Activated CD8-positive, alpha-beta T cell treated with anti-CD3 and anti-CD28 coated beads for 36 hours (primary cell): Measurements from ENCODE around the gene PCDHGC3. TPM values are rescaled to one million over a fixed set of nuclear protein-coding genes. Genes with fewer than 3 reads are reported as not detected.

ENCODE experiments used
- ATAC-seq: fragments of 200-7000 bp; cut with Tn5 transposase; one replicate; pipeline ENCODE4 v1.10.0; 2021; ENCODE audit warnings: mild to moderate bottlenecking, moderate library complexity
- CTCF ChIA-PET: fragments of 350-600 bp; sonication (Branson Sonifier 250); formaldehyde crosslinking; loops from one replicate; lab custom pipeline; 2021; ENCODE audit warnings: antibody characterized with exemption; lab: Charles Lee
- POLR2A ChIA-PET: fragments of 350-600 bp; sonication (Branson Sonifier 250); formaldehyde crosslinking; loops from one replicate; lab custom pipeline; 2021; ENCODE audit warnings: antibody characterized with exemption; lab: Charles Lee
- DNase-seq: peaks from one replicate; pipeline ENCODE4 v3.0.0-alpha.2; 2020
- H3K27ac Mint-ChIP-seq: one replicate; pipeline ENCODE4 v1.8.0; 2021; ENCODE audit warnings: mild to moderate bottlenecking, mixed read lengths
- H3K27me3 Mint-ChIP-seq: one replicate; pipeline ENCODE4 v1.8.0; 2021; ENCODE audit warnings: mixed read lengths
- H3K36me3 Mint-ChIP-seq: one replicate; pipeline ENCODE4 v1.8.0; 2021; ENCODE audit warnings: low read depth, mixed read lengths
- H3K4me1 Mint-ChIP-seq: one replicate; pipeline ENCODE4 v1.8.0; 2021; ENCODE audit warnings: low read depth, mixed read lengths
- H3K4me3 Mint-ChIP-seq: one replicate; pipeline ENCODE4 v1.8.0; 2021; ENCODE audit warnings: mild to moderate bottlenecking, moderate library complexity, mixed read lengths
- H3K9me3 Mint-ChIP-seq: one replicate; pipeline ENCODE4 v1.8.0; 2021; ENCODE audit warnings: mixed read lengths
- intact Hi-C: fragments of 100-400 bp; cut with micrococcal nuclease; formaldehyde crosslinking; loops from one replicate; pipeline ENCODE4 v1.10.0; 2022
- total RNA-seq, 2 experiments: library from RNA; stranded (reverse); gene quantifications; one replicate each; pipeline ENCODE4 v1.2.3, GENCODE V29; 2021
- TF ChIP-seq, protein P1 (sequence below): fragments of 200-600 bp; IDR thresholded peaks from one replicate; pipeline ENCODE4 v1.8.0; 2022; ENCODE audit warnings: antibody characterized with exemption, mild to moderate bottlenecking

PCDHGC3 gene
- total RNA-seq, 2 experiments from 2014 or later, result not detected

DNA sequence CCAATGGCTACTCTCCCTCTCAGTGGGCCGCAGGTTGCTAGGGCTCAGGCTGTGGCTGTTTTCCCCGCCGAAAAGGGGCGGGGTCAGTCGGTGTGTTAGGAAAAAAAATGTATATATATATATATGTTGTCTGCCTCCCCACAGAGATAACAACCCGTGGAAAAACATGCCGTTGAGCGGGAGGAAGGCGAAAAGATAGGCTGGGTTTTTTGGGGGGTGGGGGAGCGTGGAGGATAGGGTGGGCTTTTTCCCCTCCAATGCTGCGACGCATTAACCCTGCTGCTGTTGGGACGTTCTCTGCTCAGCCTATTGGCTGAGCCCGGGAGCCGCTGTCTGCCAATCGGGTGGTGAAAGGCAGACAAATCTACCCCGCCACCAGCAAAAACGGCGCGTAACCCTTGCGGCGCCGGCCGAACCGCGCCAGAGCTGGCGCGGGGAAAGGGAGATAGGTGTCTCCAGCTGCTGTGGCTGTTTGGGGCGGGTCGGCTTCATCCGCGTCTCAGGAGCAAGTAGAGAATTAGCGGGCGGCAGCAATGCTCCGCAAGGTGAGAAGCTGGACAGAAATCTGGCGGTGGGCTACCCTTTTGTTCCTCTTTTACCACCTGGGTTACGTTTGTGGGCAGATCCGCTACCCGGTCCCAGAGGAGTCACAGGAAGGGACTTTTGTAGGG, 9.0 kb downstream of the PCDHGC3 start, which contains the start of gene PCDHGC4:
Gene PCDHGC4 (plus strand): TSS at position 390 of the 671 bp plus-strand sequence. CDS start 144 bp downstream, at position 534.
- Mint-ChIP-seq H3K4me3 (peak within 1 kb of the TSS; percentile 11), H3K36me3 (no peaks in the 10 kb centered on the region), H3K4me1 (peaks cover 9% of the 10 kb centered on the region), H3K27me3 (peaks cover 75% of the 10 kb centered on the region), H3K9me3 (no peaks in the 10 kb centered on the region), H3K27ac (no peak within 1 kb of the TSS)
- intact Hi-C loops, result no loop called here
- DNase-seq, result no peak
- no peak for ATAC-seq
- ChIA-PET POLR2A (no interaction called here), CTCF (interaction anchor here (0.6 to 3.2 kb wide), 7 partner anchors 9 to 92 kb away, joined by 3 to 11 read pairs (median 3); partner anchors contain the start of genes PCDHGA11, PCDHGA12, PCDHGA8 and PCDHGC3)
- TF ChIP-seq, protein P1, sequence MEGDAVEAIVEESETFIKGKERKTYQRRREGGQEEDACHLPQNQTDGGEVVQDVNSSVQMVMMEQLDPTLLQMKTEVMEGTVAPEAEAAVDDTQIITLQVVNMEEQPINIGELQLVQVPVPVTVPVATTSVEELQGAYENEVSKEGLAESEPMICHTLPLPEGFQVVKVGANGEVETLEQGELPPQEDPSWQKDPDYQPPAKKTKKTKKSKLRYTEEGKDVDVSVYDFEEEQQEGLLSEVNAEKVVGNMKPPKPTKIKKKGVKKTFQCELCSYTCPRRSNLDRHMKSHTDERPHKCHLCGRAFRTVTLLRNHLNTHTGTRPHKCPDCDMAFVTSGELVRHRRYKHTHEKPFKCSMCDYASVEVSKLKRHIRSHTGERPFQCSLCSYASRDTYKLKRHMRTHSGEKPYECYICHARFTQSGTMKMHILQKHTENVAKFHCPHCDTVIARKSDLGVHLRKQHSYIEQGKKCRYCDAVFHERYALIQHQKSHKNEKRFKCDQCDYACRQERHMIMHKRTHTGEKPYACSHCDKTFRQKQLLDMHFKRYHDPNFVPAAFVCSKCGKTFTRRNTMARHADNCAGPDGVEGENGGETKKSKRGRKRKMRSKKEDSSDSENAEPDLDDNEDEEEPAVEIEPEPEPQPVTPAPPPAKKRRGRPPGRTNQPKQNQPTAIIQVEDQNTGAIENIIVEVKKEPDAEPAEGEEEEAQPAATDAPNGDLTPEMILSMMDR, result no peak

DNA sequence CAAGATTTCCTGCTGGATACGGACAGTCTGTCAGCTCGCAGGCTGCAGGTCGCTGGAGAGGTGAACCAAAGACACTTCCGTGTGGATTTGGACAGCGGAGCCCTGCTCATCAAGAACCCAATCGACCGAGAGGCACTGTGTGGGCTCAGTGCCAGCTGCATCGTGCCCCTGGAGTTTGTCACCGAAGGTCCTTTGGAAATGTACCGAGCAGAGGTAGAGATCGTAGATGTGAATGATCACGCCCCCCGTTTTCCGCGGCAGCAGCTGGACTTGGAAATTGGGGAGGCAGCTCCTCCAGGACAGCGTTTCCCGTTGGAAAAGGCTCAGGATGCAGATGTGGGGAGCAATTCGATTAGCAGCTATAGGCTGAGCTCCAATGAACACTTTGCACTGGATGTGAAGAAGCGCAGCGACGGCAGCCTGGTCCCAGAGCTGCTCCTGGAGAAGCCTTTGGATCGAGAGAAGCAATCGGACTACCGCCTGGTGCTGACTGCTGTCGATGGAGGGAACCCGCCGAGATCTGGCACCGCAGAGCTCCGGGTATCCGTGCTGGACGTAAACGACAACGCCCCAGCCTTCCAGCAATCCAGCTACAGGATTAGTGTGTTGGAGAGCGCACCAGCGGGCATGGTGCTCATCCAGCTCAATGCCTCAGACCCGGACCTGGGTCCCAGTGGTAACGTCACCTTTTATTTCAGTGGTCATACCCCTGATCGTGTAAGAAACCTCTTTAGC, 9.7 kb downstream of the PCDHGC3 start:
- peaks cover 78% of the 10 kb centered on the region for H3K27me3 Mint-ChIP-seq
- peak overlapping the region; percentile 11 for H3K4me3 Mint-ChIP-seq
- H3K27ac Mint-ChIP-seq, result no peak overlapping the region
- TF ChIP-seq, protein P1, result no peak
- H3K4me1 Mint-ChIP-seq, result peaks cover 9% of the 10 kb centered on the region
- DNase-seq, result no peak
- no peaks in the 10 kb centered on the region for H3K36me3 Mint-ChIP-seq
- ATAC-seq, result no peak
- POLR2A ChIA-PET, result interaction anchor here (1.1 kb wide), 1 partner anchor 9 kb away, joined by 3 read pairs; no protein-coding TSS in a partner anchor
- CTCF ChIA-PET, result interaction anchor here (0.9 to 3.2 kb wide), 10 partner anchors 9 to 142 kb away, joined by 3 to 11 read pairs (median 3); partner anchors contain the start of genes PCDHGA11, PCDHGA12, PCDHGA3 and PCDHGA8
- intact Hi-C loops, result no loop called here
- H3K9me3 Mint-ChIP-seq, result no peaks in the 10 kb centered on the region

DNA sequence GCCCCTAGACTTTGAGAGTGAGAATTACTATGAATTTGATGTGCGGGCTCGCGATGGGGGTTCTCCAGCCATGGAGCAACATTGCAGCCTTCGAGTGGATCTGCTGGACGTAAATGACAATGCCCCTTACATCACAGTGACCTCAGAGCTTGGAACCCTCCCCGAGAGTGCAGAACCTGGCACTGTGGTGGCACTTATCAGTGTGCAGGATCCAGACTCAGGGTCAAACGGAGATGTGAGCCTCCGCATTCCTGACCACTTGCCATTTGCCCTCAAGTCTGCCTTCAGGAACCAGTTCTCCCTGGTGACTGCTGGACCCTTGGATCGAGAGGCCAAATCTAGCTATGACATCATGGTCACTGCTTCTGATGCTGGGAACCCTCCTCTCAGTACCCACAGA, 10.3 kb downstream of the PCDHGC3 start:
- TF ChIP-seq, protein P1, result no peak
- Mint-ChIP-seq H3K9me3 (no peaks in the 10 kb centered on the region), H3K36me3 (no peaks in the 10 kb centered on the region), H3K27ac (no peak overlapping the region), H3K4me3 (no peak overlapping the region), H3K4me1 (peaks cover 9% of the 10 kb centered on the region), H3K27me3 (peaks cover 83% of the 10 kb centered on the region)
- ATAC-seq (no peak), DNase-seq (no peak)
- POLR2A ChIA-PET, result interaction anchor here (1.1 kb wide), 1 partner anchor 9 kb away, joined by 3 read pairs; no protein-coding TSS in a partner anchor
- CTCF ChIA-PET, result interaction anchor here (0.9 to 1.5 kb wide), 8 partner anchors 8 to 142 kb away, joined by 3 to 6 read pairs (median 3); partner anchors contain the start of genes PCDHGA12, PCDHGA3, PCDHGA8 and PCDHGC3
- intact Hi-C loops, result no loop called here

DNA sequence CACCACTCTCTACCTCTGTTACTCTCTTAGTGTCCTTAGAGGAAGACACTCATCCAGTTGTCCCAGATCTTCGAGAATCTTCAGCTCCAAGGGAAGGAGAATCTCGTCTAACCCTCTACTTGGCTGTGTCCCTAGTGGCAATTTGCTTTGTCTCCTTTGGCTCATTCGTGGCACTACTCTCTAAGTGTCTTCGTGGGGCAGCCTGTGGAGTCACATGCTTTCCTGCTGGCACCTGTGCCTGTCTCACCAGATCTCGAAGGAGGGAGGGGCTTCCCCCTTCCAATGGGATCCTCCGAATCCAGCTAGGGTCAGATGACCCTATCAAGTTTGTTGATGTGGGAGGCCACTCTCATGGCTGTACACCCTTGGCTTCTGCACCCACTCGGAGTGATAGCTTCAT, 11.4 kb downstream of the PCDHGC3 start:
- Mint-ChIP-seq H3K27ac (no peak overlapping the region), H3K4me1 (peaks cover 12% of the 10 kb centered on the region), H3K9me3 (no peaks in the 10 kb centered on the region), H3K36me3 (no peaks in the 10 kb centered on the region), H3K4me3 (no peak overlapping the region), H3K27me3 (peaks cover 86% of the 10 kb centered on the region)
- ChIA-PET CTCF (interaction anchor here (1.3 kb wide), 1 partner anchor 26 kb away, joined by 5 read pairs; no protein-coding TSS in a partner anchor), POLR2A (no interaction called here)
- TF ChIP-seq, protein P1, result no peak
- intact Hi-C loops, result no loop called here
- ATAC-seq (no peak), DNase-seq (no peak)
